DND-41 (cell line): ENCODE measurements around the gene KCNK3.

Experiments used
- EZH2 ChIP-seq: IDR thresholded peaks from 3 replicates; pipeline ENCODE4 v1.6.1; 2012; ENCODE audit warnings: borderline replicate concordance, low read depth, mild to moderate bottlenecking, moderate library complexity, low read length, inconsistent platforms; ENCODE audit not compliant: severe bottlenecking
- TF ChIP-seq, protein P1 (sequence below): IDR thresholded peaks from 2 replicates; pipeline ENCODE4 v1.5.1; 2012; ENCODE audit warnings: borderline replicate concordance, low read length, moderate library complexity, mild to moderate bottlenecking; ENCODE audit not compliant: poor library complexity, severe bottlenecking; ENCODE audit errors: extremely low read depth

DNA sequence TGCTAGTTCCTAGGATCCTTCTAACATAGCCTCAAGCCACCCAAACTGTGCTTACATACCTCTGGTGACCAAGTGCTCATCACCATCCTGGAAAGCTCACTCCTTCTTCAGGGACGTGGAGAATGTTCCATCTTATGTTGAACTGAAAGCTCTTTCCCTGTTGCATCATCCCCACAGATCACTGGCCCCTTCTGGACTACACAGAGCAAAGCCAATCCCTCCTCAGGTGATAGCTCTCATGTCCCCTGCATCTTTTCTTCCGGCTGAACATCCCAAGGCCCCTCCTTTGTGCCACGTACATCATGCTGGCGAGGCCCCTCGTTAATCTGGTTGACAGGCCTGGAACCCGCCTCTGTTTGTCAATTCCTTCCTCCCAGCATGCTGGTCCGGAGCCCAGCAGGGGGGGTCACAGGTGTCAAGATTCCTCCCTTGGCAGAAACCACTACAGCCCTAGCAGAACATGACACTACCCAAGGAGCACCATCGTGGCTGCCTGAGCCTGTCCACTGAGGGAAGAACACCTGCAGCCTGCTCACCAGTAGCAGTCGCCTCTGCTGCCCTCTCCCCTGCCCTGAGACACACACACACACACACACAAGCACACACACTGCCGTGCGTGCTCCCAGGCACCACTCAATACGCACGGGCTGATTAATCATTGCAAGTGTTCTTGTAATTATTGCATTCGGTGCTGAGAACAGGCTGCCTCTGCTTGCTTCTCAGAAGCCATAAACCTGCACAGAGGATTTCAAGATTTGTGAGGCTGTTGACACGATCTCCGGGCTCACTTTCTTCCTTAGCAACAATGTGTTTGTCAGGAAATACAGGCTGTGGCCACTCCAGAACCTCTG, 6.3 kb upstream of the KCNK3 start:
- TF ChIP-seq, protein P1, sequence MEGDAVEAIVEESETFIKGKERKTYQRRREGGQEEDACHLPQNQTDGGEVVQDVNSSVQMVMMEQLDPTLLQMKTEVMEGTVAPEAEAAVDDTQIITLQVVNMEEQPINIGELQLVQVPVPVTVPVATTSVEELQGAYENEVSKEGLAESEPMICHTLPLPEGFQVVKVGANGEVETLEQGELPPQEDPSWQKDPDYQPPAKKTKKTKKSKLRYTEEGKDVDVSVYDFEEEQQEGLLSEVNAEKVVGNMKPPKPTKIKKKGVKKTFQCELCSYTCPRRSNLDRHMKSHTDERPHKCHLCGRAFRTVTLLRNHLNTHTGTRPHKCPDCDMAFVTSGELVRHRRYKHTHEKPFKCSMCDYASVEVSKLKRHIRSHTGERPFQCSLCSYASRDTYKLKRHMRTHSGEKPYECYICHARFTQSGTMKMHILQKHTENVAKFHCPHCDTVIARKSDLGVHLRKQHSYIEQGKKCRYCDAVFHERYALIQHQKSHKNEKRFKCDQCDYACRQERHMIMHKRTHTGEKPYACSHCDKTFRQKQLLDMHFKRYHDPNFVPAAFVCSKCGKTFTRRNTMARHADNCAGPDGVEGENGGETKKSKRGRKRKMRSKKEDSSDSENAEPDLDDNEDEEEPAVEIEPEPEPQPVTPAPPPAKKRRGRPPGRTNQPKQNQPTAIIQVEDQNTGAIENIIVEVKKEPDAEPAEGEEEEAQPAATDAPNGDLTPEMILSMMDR: no peak
- no peak for TF ChIP-seq EZH2
